Spleen (tissue), 7 donors: Measurements from ENCODE around the gene IRAG1.

Source experiments
- POLR2A ChIP-seq, 3 donors: fragments of 450-650 bp; IDR thresholded peaks; one replicate each; pipeline ENCODE4 v1.5.1; 2017; ENCODE audit warnings: antibody characterized with exemption in 3 of 3, mild to moderate bottlenecking in 1 of 3
- TF ChIP-seq, protein P1 (sequence below), 11 experiments: fragments of 200-600 bp in 7 of 11; fragments of 450-650 bp in 4 of 11; sonication (generic) in 4 of 11; IDR thresholded peaks in 8 of 11; conservative IDR thresholded peaks in 3 of 11; 1 replicate in 7 of 11; 2 replicates in 4 of 11; pipeline versions ENCODE4 v1.4.0 to v1.8.0; 2016 to 2021; ENCODE audit warnings: antibody characterized with exemption in 11 of 11, inconsistent platforms in 4 of 11, mild to moderate bottlenecking in 1 of 11
- donor health status: DM: no; HTN: no; CAD: no; lungs with moderate emphysema.
- donor health status: DM: no; HTN: no; CAD: no.
- donor health status: DM: no; HTN: no; CAD: no.

DNA sequence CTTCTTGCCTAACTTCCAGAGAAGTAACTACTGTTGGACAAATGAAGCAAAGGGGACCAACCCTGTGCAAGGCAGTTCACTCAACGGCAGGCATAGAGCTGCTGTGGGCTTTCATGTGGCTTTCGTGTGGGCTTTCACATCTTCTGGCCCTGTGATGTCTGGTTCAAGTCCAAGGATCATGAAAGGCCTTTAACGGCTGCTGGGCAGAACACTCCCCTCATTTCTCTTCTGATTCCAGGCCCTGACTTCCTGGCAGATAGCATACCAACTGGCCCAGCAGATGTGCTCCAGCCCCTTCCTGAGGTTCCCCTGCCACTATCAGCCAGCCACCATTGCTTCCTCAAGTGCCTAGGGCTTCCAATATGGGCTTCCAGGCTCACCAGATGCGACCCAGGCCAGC is 28.8 kb upstream of the IRAG1 start:
- no peak for TF ChIP-seq POLR2A (IDR thresholded peaks at IDR 0.05)
- TF ChIP-seq, protein P1, sequence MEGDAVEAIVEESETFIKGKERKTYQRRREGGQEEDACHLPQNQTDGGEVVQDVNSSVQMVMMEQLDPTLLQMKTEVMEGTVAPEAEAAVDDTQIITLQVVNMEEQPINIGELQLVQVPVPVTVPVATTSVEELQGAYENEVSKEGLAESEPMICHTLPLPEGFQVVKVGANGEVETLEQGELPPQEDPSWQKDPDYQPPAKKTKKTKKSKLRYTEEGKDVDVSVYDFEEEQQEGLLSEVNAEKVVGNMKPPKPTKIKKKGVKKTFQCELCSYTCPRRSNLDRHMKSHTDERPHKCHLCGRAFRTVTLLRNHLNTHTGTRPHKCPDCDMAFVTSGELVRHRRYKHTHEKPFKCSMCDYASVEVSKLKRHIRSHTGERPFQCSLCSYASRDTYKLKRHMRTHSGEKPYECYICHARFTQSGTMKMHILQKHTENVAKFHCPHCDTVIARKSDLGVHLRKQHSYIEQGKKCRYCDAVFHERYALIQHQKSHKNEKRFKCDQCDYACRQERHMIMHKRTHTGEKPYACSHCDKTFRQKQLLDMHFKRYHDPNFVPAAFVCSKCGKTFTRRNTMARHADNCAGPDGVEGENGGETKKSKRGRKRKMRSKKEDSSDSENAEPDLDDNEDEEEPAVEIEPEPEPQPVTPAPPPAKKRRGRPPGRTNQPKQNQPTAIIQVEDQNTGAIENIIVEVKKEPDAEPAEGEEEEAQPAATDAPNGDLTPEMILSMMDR (IDR thresholded peaks at IDR 0.05 in 8 of 11, conservative IDR thresholded peaks at IDR 0.05 in 3 of 11) = no peak
